ENCODE data around the gene CD80. TPM values are rescaled to one million over a fixed set of nuclear protein-coding genes. Genes with fewer than 3 reads are reported as not detected.

CD80 gene
- total RNA-seq, 4 donors from 2014 or later: not detected

GRCh38 chr3:119508172-119508845, 51.1 kb downstream of the CD80 start:
- intact Hi-C loops (cut with DNase I; ENCODE audit: low total_unique reads): no loop called here
- H3K4me3 ChIP-seq (ENCODE audit: low read depth, poor library complexity, severe bottlenecking): no peak overlapping the region
- 77 to 78% methylated on average over 1 of the region's 1 CpG for WGBS, 2 donors
- TF ChIP-seq CTCF (IDR thresholded peaks at IDR 0.05) (no peak), POLR2A (IDR thresholded peaks at IDR 0.05) (no peak)
- DNase-seq (ENCODE audit: low spot score in 2 of 2): no peak

GRCh38 chr3:119507404-119507803, 52.0 kb downstream of the CD80 start:
- H3K4me3 ChIP-seq (ENCODE audit: low read depth, poor library complexity, severe bottlenecking): no peak overlapping the region
- no peak for TF ChIP-seq CTCF (IDR thresholded peaks at IDR 0.05)
- no peak for TF ChIP-seq POLR2A (IDR thresholded peaks at IDR 0.05)
- no peak for DNase-seq (ENCODE audit: low spot score in 2 of 2)
- intact Hi-C loops (cut with DNase I; ENCODE audit: low total_unique reads): no loop called here
- WGBS, 2 donors: 94 to 98% methylated on average over 2 of the region's 2 CpGs

- DNase-seq (ENCODE audit: low spot score in 2 of 2): no peak
- WGBS, 2 donors: 78 to 81% methylated on average over 4 of the region's 4 CpGs
- no peak overlapping the region for H3K4me3 ChIP-seq (ENCODE audit: low read depth, poor library complexity, severe bottlenecking)
- TF ChIP-seq CTCF (IDR thresholded peaks at IDR 0.05) (no peak), POLR2A (IDR thresholded peaks at IDR 0.05) (no peak)
- intact Hi-C loops (cut with DNase I; ENCODE audit: low total_unique reads): no loop called here
Observed at GRCh38 chr3:119506631-119507030, 52.8 kb downstream of the CD80 start.

GRCh38 chr3:119500901-119501300, 58.5 kb downstream of the CD80 start:
- WGBS, 2 donors: 33 to 41% methylated on average over 2 of the region's 2 CpGs
- no peak for DNase-seq (ENCODE audit: low spot score in 2 of 2)
- intact Hi-C loops (cut with DNase I; ENCODE audit: low total_unique reads): no loop called here
- TF ChIP-seq CTCF (IDR thresholded peaks at IDR 0.05) (no peak), POLR2A (IDR thresholded peaks at IDR 0.05) (no peak)
- H3K4me3 ChIP-seq (ENCODE audit: low read depth, poor library complexity, severe bottlenecking): no peak overlapping the region

GRCh38 chr3:119500265-119500664, 59.1 kb downstream of the CD80 start:
- WGBS, 2 donors: 67 to 80% methylated on average over 4 of the region's 4 CpGs
- no peak overlapping the region for H3K4me3 ChIP-seq (ENCODE audit: low read depth, poor library complexity, severe bottlenecking)
- intact Hi-C loops (cut with DNase I; ENCODE audit: low total_unique reads): no loop called here
- TF ChIP-seq POLR2A (IDR thresholded peaks at IDR 0.05) (no peak), CTCF (IDR thresholded peaks at IDR 0.05) (no peak)
- DNase-seq (ENCODE audit: low spot score in 2 of 2): no peak
